Measurements from ENCODE around the gene CRYGD. TPM values are rescaled to one million over a fixed set of nuclear protein-coding genes. Genes with fewer than 3 reads are reported as not detected.
"Not testable (repeated sequence)": the region's sequence is repeated elsewhere in the genome, so short reads cannot be mapped to it uniquely, and the experiment has no call there.

CRYGD gene
- not detected for polyA plus RNA-seq (ENCODE audit: insufficient read length in 4 of 4)

DNA sequence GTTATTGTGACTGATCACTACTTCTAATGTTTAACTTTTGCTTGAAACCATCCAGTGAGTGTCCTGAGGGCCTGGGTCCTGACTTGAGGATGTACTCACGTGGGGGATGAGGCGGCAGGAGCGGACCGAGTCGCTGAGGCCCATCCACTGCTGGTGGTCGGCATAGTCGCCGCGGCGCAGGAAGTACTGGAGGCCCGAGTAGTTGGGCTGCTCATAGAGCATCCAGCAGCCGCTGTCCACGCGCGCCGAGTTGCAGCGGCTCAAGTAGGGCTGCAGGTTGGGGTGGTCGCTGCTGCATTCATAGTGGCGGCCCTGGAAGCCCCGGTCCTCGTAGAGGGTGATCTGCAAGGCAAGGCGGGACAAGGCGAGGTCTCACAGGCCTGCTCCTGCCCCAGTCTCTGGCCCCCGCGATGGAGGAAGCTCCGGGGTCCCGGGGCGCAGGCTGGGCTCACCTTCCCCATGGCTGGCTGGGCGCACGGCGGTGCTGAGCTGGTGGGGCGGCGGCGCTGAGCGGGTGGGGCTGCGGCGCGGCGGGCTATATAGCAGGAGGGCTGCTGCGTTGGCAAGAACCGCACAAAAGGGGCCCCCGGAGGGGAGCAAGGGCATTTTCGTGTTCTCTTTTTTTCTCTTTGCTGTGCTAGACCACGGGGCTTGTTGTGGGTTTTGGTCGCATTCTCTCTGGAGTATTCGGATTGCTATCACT lies at the start of gene CRYGD:
CRYGD (minus strand) TSS at position 512 of the 703 bp plus-strand sequence; CDS start at position 461, 51 bp downstream.
- DNase-seq (ENCODE audit: low read depth in 4 of 4, low spot score in 2 of 4) = not testable (repeated sequence)

DNA sequence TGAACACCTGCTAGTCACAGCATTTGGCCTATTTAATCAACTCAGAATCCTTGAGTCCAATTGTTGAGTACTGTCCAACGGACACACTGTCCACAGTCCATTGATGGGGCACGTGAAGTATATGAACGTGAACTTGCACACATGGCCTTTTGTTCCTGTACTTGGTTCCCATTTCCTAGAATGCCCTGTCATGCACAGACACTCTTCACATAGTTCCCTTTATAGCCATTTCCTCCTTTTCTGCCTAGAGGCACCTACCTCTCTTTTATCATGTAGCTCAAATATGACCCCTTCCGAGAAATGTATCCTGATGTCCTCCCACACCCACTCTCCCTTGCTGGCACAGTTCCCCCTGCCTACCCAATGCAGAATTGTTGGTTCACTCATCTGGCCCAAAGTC lies 47.8 kb upstream of the CRYGD start:
- DNase-seq (ENCODE audit: low read depth in 4 of 4, low spot score in 2 of 4) = no peak

DNA sequence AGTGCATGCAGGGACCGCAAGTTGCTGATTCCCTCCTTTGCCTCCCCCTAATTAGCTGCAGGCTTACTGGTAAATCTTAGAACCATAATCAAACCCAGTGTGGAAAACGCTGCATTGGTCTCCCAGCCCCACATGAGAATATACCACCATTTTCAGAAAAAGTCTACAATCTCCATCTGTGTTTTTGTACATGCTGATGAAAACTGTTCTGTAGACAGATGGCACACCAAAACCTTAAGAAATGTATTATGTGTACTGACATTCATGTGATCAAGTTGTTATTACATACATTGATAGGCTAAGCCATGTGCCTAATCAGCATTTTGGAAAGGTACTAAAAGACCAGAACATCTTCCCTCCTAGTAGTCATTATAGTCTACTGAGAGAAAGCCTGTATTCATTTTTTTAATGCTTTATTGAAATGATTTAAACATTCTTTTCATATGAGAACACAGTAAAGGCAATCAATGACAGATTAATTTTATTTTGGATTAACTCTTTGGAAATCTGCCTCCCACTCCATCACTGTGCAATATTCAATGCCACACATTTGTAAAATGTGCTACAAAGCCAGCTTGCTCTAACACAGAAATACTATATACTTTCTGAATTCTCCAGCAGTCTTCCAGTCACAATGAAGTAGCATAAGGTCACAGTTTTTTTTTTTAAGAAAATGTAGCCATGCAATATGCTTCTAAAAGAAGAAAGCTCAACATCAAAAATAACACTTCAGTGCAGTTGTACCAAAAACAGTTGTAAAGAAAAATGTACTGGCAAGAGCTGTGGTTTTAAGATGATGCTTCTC lies 40.8 kb upstream of the CRYGD start:
- DNase-seq (ENCODE audit: low read depth in 4 of 4, low spot score in 2 of 4) = no peak

DNA sequence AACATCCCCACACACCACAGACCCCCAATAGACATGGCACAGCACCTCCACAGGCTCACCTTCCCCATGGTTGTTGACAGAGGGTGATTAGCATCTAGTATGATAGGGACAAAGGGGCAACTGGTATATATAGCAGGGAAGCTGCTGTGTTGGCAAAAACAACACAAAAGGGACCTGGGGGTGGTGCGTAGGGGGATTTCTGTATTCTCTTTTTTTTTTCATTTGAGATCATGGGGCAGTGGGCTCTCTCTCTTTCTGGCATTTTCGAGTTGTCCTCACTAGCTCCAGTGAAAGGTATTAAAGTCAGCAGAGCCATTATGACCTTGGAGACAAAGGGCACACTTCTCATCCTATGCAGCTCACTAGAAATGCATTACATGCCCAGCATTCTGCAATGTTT lies 39.2 kb upstream of the CRYGD start, which contains the start of gene CRYGA:
CRYGA (minus strand) TSS at position 101 of the 400 bp plus-strand sequence; CDS start at position 68, 33 bp downstream.
- DNase-seq (ENCODE audit: low read depth in 4 of 4, low spot score in 2 of 4) = no peak

DNA sequence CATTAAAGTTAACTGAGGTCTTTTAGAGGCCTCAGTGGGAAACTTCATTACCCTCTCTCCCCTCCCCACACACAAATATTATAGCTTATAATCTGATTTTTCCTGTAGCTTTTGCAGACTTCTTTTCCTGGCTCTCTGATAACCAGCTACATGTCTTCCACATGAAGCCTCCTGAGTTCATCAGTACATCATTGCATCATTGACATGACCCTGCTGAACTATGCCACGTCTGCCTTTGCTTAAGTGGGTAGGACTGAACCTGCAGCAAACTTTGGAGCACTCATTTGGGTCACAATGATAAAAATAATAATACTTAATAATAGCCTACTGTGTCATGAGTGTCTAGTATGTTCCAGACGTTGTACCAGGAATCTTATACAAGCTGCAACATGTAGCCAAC lies 32.1 kb upstream of the CRYGD start:
- no peak for DNase-seq (ENCODE audit: low read depth in 4 of 4, low spot score in 2 of 4)

DNA sequence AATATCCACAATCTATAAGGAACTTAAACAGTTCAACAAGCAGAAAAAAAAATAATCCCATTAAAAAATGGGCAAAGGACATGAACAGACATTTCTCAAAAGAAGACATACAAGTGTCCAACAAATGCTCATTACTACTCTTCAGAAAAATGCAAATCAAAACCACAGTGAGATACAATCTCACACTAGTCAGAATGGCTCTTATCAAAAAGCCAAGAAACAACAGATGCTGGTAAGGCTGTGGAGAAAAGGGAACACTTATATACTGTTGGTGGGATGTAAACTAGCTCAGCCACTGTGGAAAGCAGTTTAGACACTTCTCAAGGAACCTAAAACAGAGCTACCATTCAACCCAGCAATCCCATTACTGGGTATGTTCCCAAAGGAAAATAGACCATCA lies 28.8 kb upstream of the CRYGD start:
- no peak for DNase-seq (ENCODE audit: low read depth in 4 of 4, low spot score in 2 of 4)

DNA sequence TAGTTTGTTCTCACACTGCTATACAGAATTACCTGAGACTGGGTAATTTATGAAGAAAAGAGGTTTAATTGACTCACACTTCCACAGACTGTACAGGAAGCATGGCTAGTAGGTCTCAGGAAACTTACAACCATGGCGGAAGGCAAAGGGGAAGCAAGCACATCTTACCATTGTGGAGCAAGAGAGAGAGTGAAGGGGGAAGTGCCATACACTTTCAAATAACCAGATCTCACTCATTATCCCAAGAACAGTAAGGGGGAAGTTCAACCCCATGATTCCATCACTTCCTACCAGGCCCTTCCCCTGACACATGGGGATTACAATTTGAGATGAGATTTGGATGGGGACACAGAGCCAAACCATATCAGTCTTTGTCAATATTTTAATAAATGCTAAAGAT lies 26.6 kb upstream of the CRYGD start:
- DNase-seq (ENCODE audit: low read depth in 4 of 4, low spot score in 2 of 4) = no peak

DNA sequence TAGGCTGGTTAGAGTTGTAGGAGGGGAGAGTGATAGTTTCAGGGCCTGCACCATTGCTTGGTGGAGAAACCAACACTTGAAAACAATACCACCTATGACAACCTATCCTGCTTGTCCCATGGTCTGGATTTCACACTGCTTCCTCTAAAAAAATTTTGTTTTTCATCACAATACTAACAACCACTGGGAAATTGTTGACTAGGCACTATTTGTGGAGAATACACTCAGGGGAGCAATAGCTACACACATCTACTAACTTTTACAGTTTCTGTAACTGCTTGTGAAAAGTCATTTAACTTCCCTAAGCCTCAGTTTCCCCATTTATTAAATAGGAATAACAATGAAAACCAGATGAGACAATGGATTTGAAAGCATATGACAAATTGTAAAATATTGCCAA lies 25.8 kb upstream of the CRYGD start:
- no peak for DNase-seq (ENCODE audit: low read depth in 4 of 4, low spot score in 2 of 4)

DNA sequence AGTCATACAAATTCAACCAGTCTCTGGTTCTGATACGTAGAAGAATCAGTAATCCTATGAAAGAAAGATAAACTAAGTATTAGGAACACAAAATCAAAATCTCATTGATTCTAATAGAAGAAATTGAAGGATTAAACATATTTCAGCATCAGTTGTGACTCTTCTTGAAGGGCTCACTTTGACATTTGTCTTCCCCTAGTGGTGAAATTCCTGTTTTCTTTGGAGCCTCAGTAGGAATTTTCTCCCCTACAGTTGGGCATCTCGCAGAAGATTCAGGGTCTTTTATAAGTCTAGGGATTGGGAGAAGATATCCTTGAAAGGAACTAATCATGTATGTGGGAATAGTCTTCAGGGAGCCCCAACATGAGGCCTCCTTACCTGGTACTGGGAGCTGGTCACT lies 24.5 kb upstream of the CRYGD start:
- DNase-seq (ENCODE audit: low read depth in 4 of 4, low spot score in 2 of 4) = no peak

DNA sequence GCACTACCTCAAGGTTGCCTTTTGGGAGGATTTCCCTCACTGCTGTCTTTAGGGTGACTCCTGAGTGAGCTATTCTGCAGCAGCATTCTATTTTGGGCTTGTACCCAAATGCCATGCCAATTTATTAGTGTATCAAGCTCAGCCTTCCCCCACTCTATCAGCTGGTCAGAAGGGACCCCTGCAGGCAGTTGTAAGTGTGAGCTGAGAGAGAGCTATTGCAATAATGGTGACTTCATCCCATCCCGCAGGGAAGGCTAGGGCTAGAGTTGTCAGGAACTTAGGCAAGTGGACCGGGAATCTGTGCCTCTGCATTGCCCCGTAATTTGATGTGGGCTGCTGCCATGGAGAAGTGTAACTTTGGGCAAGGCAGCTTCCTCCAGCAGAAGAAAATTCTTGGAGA lies 23.4 kb upstream of the CRYGD start:
- DNase-seq (ENCODE audit: low read depth in 4 of 4, low spot score in 2 of 4) = no peak

DNA sequence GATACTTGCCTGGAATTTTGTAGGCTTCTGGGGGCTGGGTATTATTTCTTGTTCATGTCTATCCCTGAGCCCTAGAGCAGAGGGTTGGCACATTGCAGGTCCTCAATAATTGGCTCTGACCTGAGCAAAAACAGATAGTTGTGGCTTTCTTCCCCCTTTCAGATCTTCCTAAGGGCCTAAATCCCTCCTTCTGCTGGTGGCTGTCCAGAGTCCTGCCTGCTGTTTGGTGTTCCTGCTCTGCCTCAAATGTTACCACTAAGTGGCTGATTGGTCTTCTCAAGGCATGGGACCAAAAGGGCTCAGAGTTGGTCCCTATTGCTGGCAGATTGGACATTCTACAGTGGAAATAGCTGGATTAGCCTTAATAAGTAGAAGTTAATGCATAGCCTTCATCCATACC lies 22.7 kb upstream of the CRYGD start:
- DNase-seq (ENCODE audit: low read depth in 4 of 4, low spot score in 2 of 4) = no peak

DNA sequence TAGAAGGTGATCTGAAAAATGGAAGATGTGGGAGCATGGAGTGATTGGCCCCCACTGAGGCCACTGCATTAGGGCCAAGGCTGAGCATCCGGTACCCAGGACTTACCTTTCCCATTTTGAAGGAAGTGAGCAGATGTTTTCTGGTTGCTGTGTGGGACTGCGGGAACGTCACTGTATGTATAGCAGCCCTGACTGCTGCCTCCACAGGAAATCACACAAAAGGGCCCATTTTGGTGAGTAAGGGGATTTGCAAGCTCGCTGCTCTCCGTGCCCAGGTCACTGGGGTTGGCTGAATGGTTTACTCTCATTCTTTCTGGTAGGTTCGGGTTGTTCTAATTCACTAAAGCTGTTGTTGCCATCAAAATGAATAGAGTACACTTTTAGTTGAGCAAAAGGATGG lies 21.7 kb upstream of the CRYGD start, which contains the start of gene CRYGB:
CRYGB (minus strand) TSS at position 153 of the 400 bp plus-strand sequence; CDS start at position 115, 38 bp downstream.
- DNase-seq (ENCODE audit: low read depth in 4 of 4, low spot score in 2 of 4) = no peak

DNA sequence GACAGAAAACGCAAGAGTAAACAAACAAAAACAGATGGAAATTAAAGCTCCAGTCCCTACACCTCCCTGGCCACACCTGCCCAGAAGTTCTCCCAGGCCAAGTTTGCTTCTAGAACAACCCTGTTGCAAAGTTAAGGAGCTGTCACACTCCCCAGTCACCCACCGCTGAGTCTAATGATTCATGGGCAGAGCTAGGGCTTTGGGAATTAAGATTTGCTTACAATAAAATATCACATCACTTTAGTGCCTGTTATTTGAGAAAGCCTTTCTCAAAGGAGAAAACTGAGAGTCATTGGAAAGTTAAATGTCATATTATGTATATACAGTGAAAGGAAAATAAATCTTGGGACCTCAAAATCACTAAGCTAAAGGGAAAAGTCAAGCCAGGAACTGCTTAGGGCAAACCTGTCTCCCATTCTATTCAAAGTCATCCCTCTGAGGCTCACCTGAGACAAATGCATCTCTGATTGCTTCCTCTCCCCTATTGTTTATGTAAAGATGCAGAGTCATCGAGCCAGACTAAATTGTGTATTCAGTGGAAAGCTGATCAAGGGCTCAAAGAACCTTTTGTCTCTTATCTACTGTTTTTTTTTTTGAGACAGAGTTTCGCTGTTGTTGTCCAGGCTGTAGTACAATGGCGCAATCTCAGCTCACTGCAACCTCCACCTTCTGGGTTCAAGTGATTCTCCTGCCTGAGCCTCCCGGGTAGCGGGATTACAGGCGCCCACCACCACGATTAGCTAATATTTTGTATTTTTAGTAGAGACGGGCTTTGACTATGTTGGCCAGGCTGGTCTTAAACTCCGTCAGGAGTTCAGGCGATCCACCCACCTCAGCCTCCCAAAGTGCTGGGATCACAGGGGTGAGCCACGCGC lies 18.8 kb upstream of the CRYGD start:
- no peak for DNase-seq (ENCODE audit: low read depth in 4 of 4, low spot score in 2 of 4)

DNA sequence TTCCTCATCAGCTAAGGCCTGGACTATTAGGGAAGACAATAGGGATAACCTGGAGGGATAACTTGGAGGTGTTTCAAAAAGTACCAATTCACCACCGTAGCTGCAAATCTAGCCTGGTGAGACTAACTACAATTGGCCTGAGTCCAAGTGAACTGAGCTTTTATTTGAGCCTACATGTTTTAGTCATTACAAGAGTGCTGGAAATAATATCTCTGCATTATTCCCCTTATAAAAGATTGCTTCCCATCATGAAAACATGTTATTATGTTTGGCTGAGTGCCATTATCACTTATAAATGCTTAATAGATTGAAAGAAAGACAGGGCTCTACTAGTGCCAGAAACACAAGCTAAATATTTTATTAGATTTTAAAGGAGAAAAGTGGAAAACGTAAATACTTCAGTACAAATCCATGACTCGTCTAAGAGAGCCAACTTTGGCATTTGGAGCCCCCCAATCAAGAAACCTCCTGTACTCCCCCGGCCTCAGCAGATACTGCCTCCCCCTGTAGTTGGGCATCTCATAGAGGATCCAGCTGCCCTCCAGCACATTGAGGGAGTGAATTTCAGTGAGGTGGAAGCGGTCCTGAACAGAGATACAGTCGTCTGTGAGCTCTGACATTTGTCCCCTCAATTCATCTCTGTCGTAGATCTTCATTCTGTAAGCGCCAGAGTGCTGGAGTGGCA lies 18.1 kb upstream of the CRYGD start:
- DNase-seq (ENCODE audit: low read depth in 4 of 4, low spot score in 2 of 4) = no peak

DNA sequence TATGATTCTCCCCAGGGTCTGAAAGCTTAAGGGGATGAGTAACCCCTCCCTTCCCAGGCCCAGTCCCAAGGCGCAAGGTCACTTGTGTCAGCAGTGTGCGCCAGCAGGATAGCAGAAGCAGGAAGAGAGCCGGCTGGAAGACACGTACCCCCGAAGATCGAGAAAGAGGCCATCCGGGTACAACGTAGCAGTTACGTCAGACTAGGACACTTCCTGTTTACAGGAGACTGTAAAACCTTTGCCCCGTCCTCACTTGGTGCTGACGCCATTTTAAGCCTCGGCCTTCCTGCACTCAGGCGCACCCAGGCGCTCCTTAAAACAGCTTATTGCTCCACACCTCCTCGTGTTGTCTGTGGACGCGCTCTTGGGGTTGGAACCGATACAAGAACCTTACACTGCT lies 15.1 kb upstream of the CRYGD start:
- DNase-seq (ENCODE audit: low read depth in 4 of 4, low spot score in 2 of 4) = no peak

DNA sequence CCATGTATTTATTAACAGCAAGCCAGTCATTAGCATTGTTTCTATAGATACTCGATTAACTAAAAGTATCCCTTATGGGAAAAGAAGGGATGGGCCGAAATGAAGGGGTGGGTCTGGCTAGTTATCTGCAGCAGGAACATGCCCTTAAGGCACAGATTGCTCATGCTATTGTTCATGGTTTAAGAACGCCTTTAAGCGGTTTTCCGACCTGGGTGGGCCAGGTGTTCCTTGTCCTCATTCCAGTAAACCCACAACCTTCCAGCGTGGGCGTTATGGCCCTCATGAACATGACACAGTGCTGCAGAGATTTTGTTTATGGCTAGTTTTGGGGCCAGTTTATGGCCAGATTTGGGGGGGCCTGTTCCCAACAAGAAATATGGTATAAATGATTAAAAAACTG lies 14.0 kb upstream of the CRYGD start:
- not testable (repeated sequence) for DNase-seq (ENCODE audit: low read depth in 4 of 4, low spot score in 2 of 4)

DNA sequence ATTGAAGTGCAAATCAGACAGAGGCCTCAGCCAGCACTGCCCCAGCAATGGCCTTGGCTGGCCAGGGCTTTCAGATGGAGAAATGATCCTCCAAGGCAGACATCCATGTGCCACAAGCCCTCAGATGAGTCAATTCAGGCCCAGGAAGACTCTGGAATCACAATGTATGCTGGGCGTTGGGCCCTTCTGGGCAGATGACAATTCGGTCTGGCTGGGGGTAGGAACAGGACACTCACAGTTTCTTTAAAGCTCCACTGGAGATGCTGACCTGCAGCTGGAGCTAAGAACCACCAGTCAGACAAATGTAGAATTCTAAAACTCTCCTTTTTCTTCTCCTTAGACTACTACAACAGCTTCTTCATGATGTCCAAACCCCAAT lies 12.4 kb upstream of the CRYGD start:
- DNase-seq (ENCODE audit: low read depth in 4 of 4, low spot score in 2 of 4) = no peak

DNA sequence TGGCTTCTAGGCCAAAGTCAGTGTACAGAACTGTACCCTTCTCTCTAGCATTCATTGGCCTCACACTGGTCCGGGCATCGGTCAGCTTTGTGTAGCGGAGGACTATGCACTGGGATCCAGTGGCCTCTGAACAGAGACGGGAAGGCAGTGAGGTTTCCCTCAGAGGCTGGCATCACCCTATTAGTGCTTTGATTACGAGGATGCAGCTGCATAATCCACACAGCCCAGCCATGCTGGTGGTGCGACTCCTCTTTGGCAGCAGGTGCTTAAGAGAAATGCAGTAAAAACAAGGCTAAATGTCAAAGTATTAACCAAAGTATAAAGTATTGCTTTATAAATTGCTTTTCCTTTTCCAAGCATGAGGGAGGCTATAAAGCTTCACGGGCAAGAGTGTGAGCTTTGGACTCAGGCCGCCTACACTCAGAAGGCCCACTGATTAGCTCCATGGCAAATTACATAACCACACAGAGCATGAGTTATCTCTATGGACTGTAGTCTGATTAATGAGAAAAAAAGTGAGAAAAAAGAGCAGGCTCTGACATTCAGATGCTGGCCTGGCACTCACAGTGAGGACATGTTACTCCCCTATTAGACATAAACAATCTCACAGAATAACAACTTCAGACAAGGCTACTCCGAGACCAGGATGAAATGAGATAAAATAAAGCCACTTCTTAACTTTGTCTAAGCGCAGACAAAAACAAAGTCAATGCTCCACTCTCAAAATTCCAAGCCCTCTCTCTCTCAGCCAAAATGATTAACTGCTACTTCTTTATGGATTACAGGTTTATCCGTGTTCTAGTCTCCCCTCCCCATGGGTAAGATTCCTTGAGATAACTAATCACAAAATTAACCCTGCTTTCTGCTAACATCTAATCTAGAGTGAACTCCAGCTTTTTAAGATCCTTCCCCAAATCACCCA lies 11.7 kb upstream of the CRYGD start:
- DNase-seq (ENCODE audit: low read depth in 4 of 4, low spot score in 2 of 4) = no peak

DNA sequence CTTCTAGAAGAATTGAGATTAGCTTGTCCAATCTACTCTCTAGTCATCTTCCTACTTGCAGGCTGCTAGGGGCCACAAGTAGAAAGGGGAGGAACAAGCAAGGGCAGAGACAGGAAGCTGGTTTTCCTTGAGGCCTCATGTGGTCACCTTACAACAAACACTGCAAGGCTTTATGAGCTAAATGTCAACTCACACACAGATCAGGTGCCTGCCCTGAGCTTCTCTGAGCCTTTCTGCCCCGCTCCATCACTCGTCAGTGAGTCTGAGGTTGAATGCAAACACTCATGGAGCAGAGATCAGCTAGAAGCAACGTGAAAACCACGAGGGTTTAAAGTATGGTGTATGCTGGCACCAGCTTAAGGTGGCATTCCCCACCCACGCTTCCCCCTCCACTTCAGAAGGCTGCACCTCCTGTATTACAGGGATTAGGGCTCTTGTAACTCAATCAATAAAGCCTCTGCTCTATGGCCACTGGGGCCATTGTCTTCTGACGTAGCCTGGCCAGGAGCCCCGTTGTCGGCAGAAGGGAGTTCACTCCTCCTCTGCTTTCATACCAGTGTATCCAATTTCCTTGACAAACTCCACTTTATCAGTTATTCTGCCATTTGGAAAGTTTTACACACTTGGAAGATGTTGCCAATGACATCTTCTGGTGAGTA lies 10.7 kb upstream of the CRYGD start:
- DNase-seq (ENCODE audit: low read depth in 4 of 4, low spot score in 2 of 4) = no peak

Data from left renal cortex interstitium (tissue), 4 donors.